ENCODE results near the gene TMC3. TPM values are rescaled to one million over a fixed set of nuclear protein-coding genes. Genes with fewer than 3 reads are reported as not detected.
"Not testable (repeated sequence)": the region's sequence is repeated elsewhere in the genome, so short reads cannot be mapped to it uniquely, and the experiment has no call there.

The TMC3 gene
- polyA plus RNA-seq, 4 donors, result 0.25 to 5.3 TPM; not detected in 2

DNA sequence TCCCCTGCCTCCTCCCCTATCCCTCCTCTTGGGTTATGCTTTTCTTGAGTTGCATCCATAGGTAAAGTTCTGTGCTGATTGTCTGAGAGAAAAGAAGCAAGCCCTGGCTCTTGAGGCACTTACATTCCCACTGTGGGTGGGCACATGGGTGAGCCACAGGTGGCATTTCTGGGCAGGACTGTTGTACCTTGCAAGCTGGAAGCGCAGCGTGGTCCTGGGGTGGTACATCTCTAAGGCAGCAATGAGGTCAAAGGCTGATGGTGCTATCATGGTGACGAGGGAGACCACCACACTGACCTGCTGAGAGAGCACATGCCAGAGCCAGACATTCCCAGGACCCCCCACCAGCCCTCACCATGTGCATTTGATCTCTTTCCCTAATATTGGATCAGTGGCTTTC, 24.7 kb downstream of the TMC3 start:
- no peaks in the 10 kb centered on the region for H3K36me3 ChIP-seq (ENCODE audit: control insufficient read depth in 3 of 3, insufficient read depth in 2 of 3, low read depth in 1 of 3, low read length in 3 of 3)
- H3K4me3 ChIP-seq (ENCODE audit: low read depth in 1 of 3, low read length in 3 of 3), result no peak overlapping the region
- DNase-seq (no peak), FAIRE-seq (no peak)
- no peaks in the 10 kb centered on the region for H3K4me1 ChIP-seq (ENCODE audit: control insufficient read depth in 3 of 3, insufficient read depth in 2 of 3, low read depth in 1 of 3, low read length in 2 of 3)
- no peak overlapping the region for H3K27ac ChIP-seq (ENCODE audit: low read depth in 1 of 3, low read length in 2 of 3)
- no peaks in the 10 kb centered on the region for H3K9me3 ChIP-seq (ENCODE audit: control insufficient read depth in 2 of 2, insufficient read depth in 1 of 2, low read depth in 1 of 2, low read length in 1 of 2)
- WGBS, 3 donors, result 89 to 94% (median 92%) methylated on average over 3 of the region's 3 CpGs
- no peaks in the 10 kb centered on the region for H3K27me3 ChIP-seq (ENCODE audit: control insufficient read depth in 3 of 3, insufficient read depth in 3 of 3, low read length in 3 of 3)

DNA sequence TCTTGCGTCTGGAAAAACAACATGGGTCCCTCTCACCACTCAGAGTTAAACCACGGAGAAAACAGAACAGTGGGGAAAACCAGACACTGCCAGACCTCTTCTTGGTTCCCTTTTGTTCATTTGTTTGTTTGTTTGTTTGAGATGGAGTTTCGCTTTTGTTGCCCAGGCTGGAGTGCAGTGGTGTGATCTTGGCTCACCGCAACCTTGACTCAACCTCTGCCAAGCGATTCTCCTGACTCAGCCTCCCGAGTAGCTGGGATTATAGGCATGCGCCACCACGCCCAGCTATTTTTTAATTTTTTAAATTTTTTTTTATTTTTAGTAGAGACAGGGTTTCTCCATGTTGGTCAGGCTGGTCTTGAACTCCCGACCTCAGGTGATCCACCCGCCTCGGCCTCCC, 25.3 kb downstream of the TMC3 start:
- H3K4me3 ChIP-seq (ENCODE audit: low read depth in 1 of 3, low read length in 3 of 3); H3K4me1 ChIP-seq (ENCODE audit: control insufficient read depth in 3 of 3, insufficient read depth in 2 of 3, low read depth in 1 of 3, low read length in 2 of 3); FAIRE-seq; H3K36me3 ChIP-seq (ENCODE audit: control insufficient read depth in 3 of 3, insufficient read depth in 2 of 3, low read depth in 1 of 3, low read length in 3 of 3); H3K9me3 ChIP-seq (ENCODE audit: control insufficient read depth in 2 of 2, insufficient read depth in 1 of 2, low read depth in 1 of 2, low read length in 1 of 2); DNase-seq; H3K27me3 ChIP-seq (ENCODE audit: control insufficient read depth in 3 of 3, insufficient read depth in 3 of 3, low read length in 3 of 3); H3K27ac ChIP-seq (ENCODE audit: low read depth in 1 of 3, low read length in 2 of 3): not testable (repeated sequence)
- WGBS, 3 donors, result 89 to 90% (median 90%) methylated on average over 10 to 11 of the region's 11 CpGs

DNA sequence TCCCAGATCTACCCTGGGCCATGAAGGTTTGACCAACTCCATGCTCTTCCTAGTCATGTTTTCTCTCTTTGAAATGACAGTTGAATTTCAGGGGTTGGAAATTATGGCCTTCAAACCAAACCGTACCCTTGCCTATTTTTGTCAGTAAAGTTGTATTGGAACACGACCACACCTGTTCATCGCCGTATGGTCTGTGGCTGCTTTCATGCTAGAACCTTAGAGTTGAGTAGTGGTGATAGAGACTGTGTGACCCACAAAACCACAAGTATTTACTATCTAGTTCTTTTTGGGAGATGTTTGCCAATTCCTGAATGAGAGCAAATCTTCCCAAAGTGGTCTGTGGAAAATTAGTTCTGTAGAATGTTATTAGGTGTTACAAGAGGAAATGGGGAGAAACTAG, 26.1 kb downstream of the TMC3 start:
- WGBS, 3 donors, result 85 to 89% (median 87%) methylated on average over 4 of the region's 4 CpGs
- H3K27me3 ChIP-seq (ENCODE audit: control insufficient read depth in 3 of 3, insufficient read depth in 3 of 3, low read length in 3 of 3), result no peaks in the 10 kb centered on the region
- DNase-seq, result no peak
- no peak for FAIRE-seq
- no peaks in the 10 kb centered on the region for H3K4me1 ChIP-seq (ENCODE audit: control insufficient read depth in 3 of 3, insufficient read depth in 2 of 3, low read depth in 1 of 3, low read length in 2 of 3)
- no peak overlapping the region for H3K4me3 ChIP-seq (ENCODE audit: low read depth in 1 of 3, low read length in 3 of 3)
- no peaks in the 10 kb centered on the region for H3K9me3 ChIP-seq (ENCODE audit: control insufficient read depth in 2 of 2, insufficient read depth in 1 of 2, low read depth in 1 of 2, low read length in 1 of 2)
- peaks cover 0 to 2% (median 0%) of the 10 kb centered on the region in 3 donors for H3K36me3 ChIP-seq (ENCODE audit: control insufficient read depth in 3 of 3, insufficient read depth in 2 of 3, low read depth in 1 of 3, low read length in 3 of 3)
- no peak overlapping the region for H3K27ac ChIP-seq (ENCODE audit: low read depth in 1 of 3, low read length in 2 of 3)

DNA sequence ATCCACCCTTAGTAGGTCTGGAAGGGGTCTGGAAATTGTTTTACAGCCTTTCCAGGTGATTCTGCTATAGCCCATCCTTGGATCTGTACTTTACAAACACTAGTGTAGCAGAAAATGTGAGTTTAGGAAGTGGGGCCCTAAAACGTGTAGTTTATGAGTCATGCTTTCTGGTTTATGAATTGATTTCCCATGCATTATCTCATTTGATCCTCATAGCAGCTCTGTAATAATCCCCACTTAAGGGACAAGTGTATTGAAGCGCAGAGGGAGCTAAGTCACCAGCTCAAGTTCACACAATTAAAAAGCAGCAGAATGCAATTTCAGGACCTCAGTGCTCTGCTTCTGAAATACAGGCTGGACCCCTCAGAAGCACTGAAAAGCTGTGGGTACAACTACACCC, 27.4 kb downstream of the TMC3 start:
- FAIRE-seq (no peak), DNase-seq (no peak)
- H3K4me1 ChIP-seq (ENCODE audit: control insufficient read depth in 3 of 3, insufficient read depth in 2 of 3, low read depth in 1 of 3, low read length in 2 of 3), result no peaks in the 10 kb centered on the region
- H3K4me3 ChIP-seq (ENCODE audit: low read depth in 1 of 3, low read length in 3 of 3), result no peak overlapping the region
- H3K9me3 ChIP-seq (ENCODE audit: control insufficient read depth in 2 of 2, insufficient read depth in 1 of 2, low read depth in 1 of 2, low read length in 1 of 2), result no peaks in the 10 kb centered on the region
- no peaks in the 10 kb centered on the region for H3K27me3 ChIP-seq (ENCODE audit: control insufficient read depth in 3 of 3, insufficient read depth in 3 of 3, low read length in 3 of 3)
- H3K27ac ChIP-seq (ENCODE audit: low read depth in 1 of 3, low read length in 2 of 3), result no peak overlapping the region
- H3K36me3 ChIP-seq (ENCODE audit: control insufficient read depth in 3 of 3, insufficient read depth in 2 of 3, low read depth in 1 of 3, low read length in 3 of 3), result peaks cover 0 to 2% (median 0%) of the 10 kb centered on the region in 3 donors
- WGBS, 3 donors, result 37 to 43% (median 42%) methylated on average over 2 of the region's 2 CpGs

DNA sequence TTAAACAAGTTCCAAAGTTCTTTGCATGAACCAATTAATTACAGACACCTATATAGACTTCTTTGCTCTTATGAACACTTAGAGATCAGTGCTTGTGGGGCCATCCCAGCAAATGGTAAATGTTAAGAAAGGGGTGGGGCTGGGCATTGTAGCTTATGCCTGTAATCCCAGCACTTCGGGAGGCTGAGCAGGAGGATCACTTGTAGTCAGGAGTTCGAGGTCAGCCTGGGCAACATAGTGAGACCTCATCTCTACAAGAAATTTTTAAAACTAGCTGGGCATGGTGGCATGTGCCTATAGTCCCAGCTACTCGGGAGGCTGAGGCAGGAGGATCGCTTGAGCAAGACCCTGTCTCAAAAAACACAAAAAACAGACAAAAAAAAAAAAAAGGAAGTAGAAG, 30.6 kb downstream of the TMC3 start:
- peaks cover 0 to 2% (median 0%) of the 10 kb centered on the region in 3 donors for H3K36me3 ChIP-seq (ENCODE audit: control insufficient read depth in 3 of 3, insufficient read depth in 2 of 3, low read depth in 1 of 3, low read length in 3 of 3)
- no peak for FAIRE-seq
- H3K4me3 ChIP-seq (ENCODE audit: low read depth in 1 of 3, low read length in 3 of 3), result no peak overlapping the region
- 88 to 94% (median 93%) methylated on average over 4 of the region's 4 CpGs for WGBS, 3 donors
- H3K9me3 ChIP-seq (ENCODE audit: control insufficient read depth in 2 of 2, insufficient read depth in 1 of 2, low read depth in 1 of 2, low read length in 1 of 2), result no peaks in the 10 kb centered on the region
- no peak overlapping the region for H3K27ac ChIP-seq (ENCODE audit: low read depth in 1 of 3, low read length in 2 of 3)
- DNase-seq, result no peak
- H3K4me1 ChIP-seq (ENCODE audit: control insufficient read depth in 3 of 3, insufficient read depth in 2 of 3, low read depth in 1 of 3, low read length in 2 of 3), result no peaks in the 10 kb centered on the region
- H3K27me3 ChIP-seq (ENCODE audit: control insufficient read depth in 3 of 3, insufficient read depth in 3 of 3, low read length in 3 of 3), result no peaks in the 10 kb centered on the region

DNA sequence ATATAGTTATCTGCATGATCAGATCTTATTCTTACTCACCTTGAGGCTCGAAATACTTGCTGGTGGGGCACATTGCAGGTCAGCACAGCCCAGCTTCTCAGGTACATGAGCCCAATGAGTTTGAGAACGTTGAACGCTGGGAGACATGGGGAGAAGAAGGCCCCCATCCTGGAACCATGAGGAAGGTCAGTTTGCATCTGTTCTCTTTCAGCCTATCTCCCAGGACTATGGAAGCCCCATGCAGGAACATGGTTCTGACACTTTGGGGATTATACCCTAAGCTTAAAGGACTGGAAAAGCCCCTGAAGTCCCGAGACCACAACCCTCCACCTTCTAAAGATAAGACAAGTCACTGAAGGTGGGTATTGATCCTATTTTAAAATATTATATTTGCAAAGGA, 32.7 kb downstream of the TMC3 start:
- no peak overlapping the region for H3K4me3 ChIP-seq (ENCODE audit: low read depth in 1 of 3, low read length in 3 of 3)
- no peaks in the 10 kb centered on the region for H3K4me1 ChIP-seq (ENCODE audit: control insufficient read depth in 3 of 3, insufficient read depth in 2 of 3, low read depth in 1 of 3, low read length in 2 of 3)
- H3K27ac ChIP-seq (ENCODE audit: low read depth in 1 of 3, low read length in 2 of 3), result no peak overlapping the region
- no peaks in the 10 kb centered on the region for H3K9me3 ChIP-seq (ENCODE audit: control insufficient read depth in 2 of 2, insufficient read depth in 1 of 2, low read depth in 1 of 2, low read length in 1 of 2)
- H3K36me3 ChIP-seq (ENCODE audit: control insufficient read depth in 3 of 3, insufficient read depth in 2 of 3, low read depth in 1 of 3, low read length in 3 of 3), result peaks cover 0 to 2% (median 0%) of the 10 kb centered on the region in 3 donors
- no peaks in the 10 kb centered on the region for H3K27me3 ChIP-seq (ENCODE audit: control insufficient read depth in 3 of 3, insufficient read depth in 3 of 3, low read length in 3 of 3)
- WGBS, 3 donors, result 91 to 93% (median 91%) methylated on average over 4 of the region's 4 CpGs
- FAIRE-seq, result no peak
- no peak for DNase-seq

DNA sequence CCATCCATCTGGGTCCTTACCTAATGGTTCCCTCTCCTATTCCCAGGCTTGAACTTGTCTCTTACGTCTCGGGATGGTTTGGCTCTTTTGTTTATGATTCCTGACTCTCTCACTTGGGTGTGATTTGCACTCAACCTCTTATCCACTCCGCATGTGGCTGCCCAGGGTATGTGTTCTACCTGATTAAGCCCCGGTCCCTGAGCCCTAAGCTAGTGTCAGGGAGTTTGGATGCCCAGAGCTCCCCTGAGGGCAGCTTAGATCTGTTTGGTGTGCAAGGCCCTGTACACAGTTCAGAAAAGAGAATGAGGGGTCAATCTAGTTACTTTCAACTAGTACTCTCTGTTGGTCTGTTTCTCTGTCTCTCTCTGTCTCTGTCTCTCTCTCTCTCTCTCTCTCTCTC, 34.2 kb downstream of the TMC3 start:
- Histone ChIP-seq H3K27ac (ENCODE audit: low read depth in 1 of 3, low read length in 2 of 3) (no peak overlapping the region), H3K9me3 (ENCODE audit: control insufficient read depth in 2 of 2, insufficient read depth in 1 of 2, low read depth in 1 of 2, low read length in 1 of 2) (no peaks in the 10 kb centered on the region), H3K4me1 (ENCODE audit: control insufficient read depth in 3 of 3, insufficient read depth in 2 of 3, low read depth in 1 of 3, low read length in 2 of 3) (peaks cover 0 to 8% (median 0%) of the 10 kb centered on the region in 3 donors), H3K4me3 (ENCODE audit: low read depth in 1 of 3, low read length in 3 of 3) (no peak overlapping the region), H3K27me3 (ENCODE audit: control insufficient read depth in 3 of 3, insufficient read depth in 3 of 3, low read length in 3 of 3) (no peaks in the 10 kb centered on the region), H3K36me3 (ENCODE audit: control insufficient read depth in 3 of 3, insufficient read depth in 2 of 3, low read depth in 1 of 3, low read length in 3 of 3) (peaks cover 0 to 2% (median 0%) of the 10 kb centered on the region in 3 donors)
- DNase-seq (no peak), FAIRE-seq (no peak)
- 70 to 82% (median 81%) methylated on average over 4 of the region's 4 CpGs for WGBS, 3 donors

DNA sequence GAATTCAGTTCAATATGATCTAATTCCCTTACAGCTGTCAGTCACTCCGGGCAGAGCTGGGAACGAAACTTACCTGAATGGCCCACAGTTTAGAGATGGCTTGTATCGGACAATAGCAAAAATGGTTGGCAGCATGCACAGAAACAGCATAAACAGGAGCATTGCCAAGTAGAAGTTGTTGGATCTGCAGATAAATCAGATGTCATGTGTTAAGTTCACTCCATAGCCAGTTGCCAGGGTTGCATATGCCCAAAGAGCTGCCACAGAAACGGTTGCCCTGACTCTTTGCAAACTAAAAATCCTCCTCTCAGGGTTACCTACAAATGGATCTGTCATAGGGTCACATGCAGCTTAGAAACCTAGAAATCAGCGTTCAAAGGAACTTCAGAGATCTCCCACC, 34.7 kb downstream of the TMC3 start:
- H3K4me3 ChIP-seq (ENCODE audit: low read depth in 1 of 3, low read length in 3 of 3), result no peak overlapping the region
- H3K27ac ChIP-seq (ENCODE audit: low read depth in 1 of 3, low read length in 2 of 3), result no peak overlapping the region
- FAIRE-seq (no peak), DNase-seq (no peak)
- peaks cover 0 to 2% (median 0%) of the 10 kb centered on the region in 3 donors for H3K36me3 ChIP-seq (ENCODE audit: control insufficient read depth in 3 of 3, insufficient read depth in 2 of 3, low read depth in 1 of 3, low read length in 3 of 3)
- no peaks in the 10 kb centered on the region for H3K9me3 ChIP-seq (ENCODE audit: control insufficient read depth in 2 of 2, insufficient read depth in 1 of 2, low read depth in 1 of 2, low read length in 1 of 2)
- peaks cover 0 to 13% (median 0%) of the 10 kb centered on the region in 3 donors for H3K4me1 ChIP-seq (ENCODE audit: control insufficient read depth in 3 of 3, insufficient read depth in 2 of 3, low read depth in 1 of 3, low read length in 2 of 3)
- H3K27me3 ChIP-seq (ENCODE audit: control insufficient read depth in 3 of 3, insufficient read depth in 3 of 3, low read length in 3 of 3), result no peaks in the 10 kb centered on the region
- 84% methylated on average over 5 of the region's 5 CpGs for WGBS, 3 donors

DNA sequence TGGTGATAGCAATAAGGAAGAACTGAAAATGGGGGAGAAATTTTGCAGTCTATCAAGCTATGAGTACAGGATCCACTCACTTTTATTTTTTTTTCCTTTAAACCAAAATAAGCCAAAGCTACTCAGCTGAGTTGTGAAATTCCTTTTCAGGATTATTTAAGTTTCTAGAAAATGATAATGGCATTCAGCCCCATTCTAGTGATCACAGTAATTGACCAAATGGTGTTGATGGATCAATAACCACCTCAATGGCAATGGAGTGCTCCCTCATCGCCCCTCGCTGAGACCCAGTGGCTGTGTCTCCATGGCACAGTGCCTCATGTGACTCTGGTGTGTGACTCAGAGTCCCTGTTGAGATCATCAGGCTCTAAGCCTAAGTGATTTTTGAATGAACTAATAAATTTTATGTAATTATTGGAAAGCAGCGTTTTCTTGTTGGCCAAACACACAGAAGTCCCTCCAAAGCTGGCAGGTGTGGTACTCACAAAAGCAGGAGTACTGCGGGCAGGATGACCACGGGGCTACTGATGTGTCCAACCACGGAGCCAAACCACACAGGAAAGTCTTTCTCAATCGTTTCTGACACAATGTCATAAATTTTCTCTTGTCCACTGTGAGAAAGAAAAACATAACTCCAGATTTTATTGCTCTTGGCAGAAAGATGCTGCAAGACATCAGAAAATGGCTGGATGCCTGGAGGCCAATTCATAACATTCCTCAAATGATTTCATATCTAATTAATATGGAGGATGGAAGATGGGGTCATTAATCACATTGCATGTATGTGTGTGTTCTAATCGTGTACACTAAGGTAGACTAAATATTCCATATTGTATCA, 35.6 kb downstream of the TMC3 start:
- no peaks in the 10 kb centered on the region for H3K36me3 ChIP-seq (ENCODE audit: control insufficient read depth in 3 of 3, insufficient read depth in 2 of 3, low read depth in 1 of 3, low read length in 3 of 3)
- no peak overlapping the region for H3K4me3 ChIP-seq (ENCODE audit: low read depth in 1 of 3, low read length in 3 of 3)
- H3K4me1 ChIP-seq (ENCODE audit: control insufficient read depth in 3 of 3, insufficient read depth in 2 of 3, low read depth in 1 of 3, low read length in 2 of 3), result peaks cover 0 to 18% (median 0%) of the 10 kb centered on the region in 3 donors
- no peaks in the 10 kb centered on the region for H3K27me3 ChIP-seq (ENCODE audit: control insufficient read depth in 3 of 3, insufficient read depth in 3 of 3, low read length in 3 of 3)
- H3K27ac ChIP-seq (ENCODE audit: low read depth in 1 of 3, low read length in 2 of 3), result no peak overlapping the region
- no peak for DNase-seq
- no peaks in the 10 kb centered on the region for H3K9me3 ChIP-seq (ENCODE audit: control insufficient read depth in 2 of 2, insufficient read depth in 1 of 2, low read depth in 1 of 2, low read length in 1 of 2)
- 45 to 71% (median 57%) methylated on average over 8 of the region's 8 CpGs for WGBS, 3 donors
- no peak for FAIRE-seq

All from small intestine (tissue), 7 donors.